GM12878 (cell line): ENCODE results near the gene CCDC97. TPM values are rescaled to one million over a fixed set of nuclear protein-coding genes. Genes with fewer than 3 reads are reported as not detected.

Experiments
- ATAC-seq: fragments of 200-7000 bp; cut with Tn5 transposase; 3 replicates; pipeline ENCODE4 v1.9.1; 2020; ENCODE audit warnings: mild to moderate bottlenecking, moderate library complexity
- BruUV-seq: library from RNA; stranded (reverse); fragments of 400-500 nt; replicated peaks from 2 replicates; lab custom pipeline; 2021; lab: Mats Ljungman, UMichigan
- CTCF ChIA-PET: fragments of 300-600 bp; sonication (Branson Sonifier 250); formaldehyde crosslinking; extraction: SDS; loops from one replicate; lab custom pipeline; 2021; ENCODE audit warnings: inconsistent platforms; lab: Yijun Ruan, JAX
- POLR2A ChIA-PET: fragments of 350-600 bp; formaldehyde crosslinking; extraction: SDS; loops from one replicate; lab custom pipeline; 2021; ENCODE audit warnings: inconsistent platforms; lab: Charles Lee
- RAD21 ChIA-PET: fragments of 300-600 bp; sonication (Branson Sonifier 250); formaldehyde crosslinking; loops from one replicate; lab custom pipeline; 2023; ENCODE audit warnings: antibody characterized with exemption; ENCODE audit not compliant: unreplicated experiment; lab: Charles Lee
- SMC1A ChIA-PET: fragments of 300-600 bp; sonication (Branson Sonifier 250); formaldehyde crosslinking; loops from one replicate; lab custom pipeline; 2023; ENCODE audit not compliant: unreplicated experiment, uncharacterized antibody; lab: Charles Lee
- DNase-seq: peaks from one replicate; pipeline ENCODE4 v3.0.0-alpha.2; 2011; ENCODE audit warnings: low read depth, low spot score
- FAIRE-seq: peaks from 3 replicates; lab custom pipeline; 2011; peaks lifted over from hg19 to GRCh38; lab: Jason Lieb, UNC
- H2AFZ ChIP-seq: 2 replicates; pipeline ENCODE4 v1.6.0; 2011; ENCODE audit warnings: low read depth, low read length, control low read depth; ENCODE audit not compliant: control insufficient read depth
- H3K27ac ChIP-seq: 2 replicates; pipeline ENCODE4 v1.5.1; 2011; ENCODE audit warnings: control low read depth; ENCODE audit not compliant: control insufficient read depth, insufficient read depth
- H3K27me3 ChIP-seq, 2 experiments: replicated peaks in 1 of 2; 2 replicates each; pipeline versions ENCODE4 v1.6.0 to v1.6.1; 2011; ENCODE audit warnings: low read length in 1 of 2; ENCODE audit not compliant: control insufficient read depth in 2 of 2, insufficient read depth in 2 of 2
- H3K36me3 ChIP-seq, 2 experiments: 2 replicates each; pipeline ENCODE4 v1.5.1; 2011; ENCODE audit warnings: low read length in 1 of 2; ENCODE audit not compliant: control insufficient read depth in 2 of 2, insufficient read depth in 2 of 2
- H3K4me1 ChIP-seq: 2 replicates; pipeline ENCODE4 v1.6.1; 2011; ENCODE audit warnings: mild to moderate bottlenecking, low read length, moderate library complexity, mixed read lengths; ENCODE audit not compliant: control insufficient read depth, insufficient read depth
- H3K4me2 ChIP-seq: 2 replicates; pipeline ENCODE4 v1.6.0; 2011; ENCODE audit warnings: control low read depth; ENCODE audit not compliant: control insufficient read depth, insufficient read depth
- H3K4me3 ChIP-seq: fragments of 200-600 bp; sonication (generic); 2 replicates; pipeline ENCODE4 v1.5.1; 2016
- H3K79me2 ChIP-seq: 2 replicates; pipeline ENCODE4 v1.6.0; 2011; ENCODE audit warnings: low read length; ENCODE audit not compliant: control insufficient read depth, insufficient read depth
- H3K9ac ChIP-seq: 2 replicates; pipeline ENCODE4 v1.8.0; 2011; ENCODE audit warnings: low read length, control low read depth, mixed read lengths; ENCODE audit not compliant: control insufficient read depth, insufficient read depth
- H3K9me3 ChIP-seq: replicated peaks from 3 replicates; pipeline ENCODE4 v1.5.1; 2011; ENCODE audit warnings: mild to moderate bottlenecking, low read length; ENCODE audit not compliant: control insufficient read depth, insufficient read depth
- H4K20me1 ChIP-seq: 2 replicates; pipeline ENCODE4 v1.6.0; 2011; ENCODE audit not compliant: control insufficient read depth, insufficient read depth
- POLR2AphosphoS2 ChIP-seq: IDR thresholded peaks from 2 replicates; pipeline ENCODE4 v1.6.1; 2011; ENCODE audit warnings: low read depth, mild to moderate bottlenecking, low read length, improper control_type of control experiment, moderate library complexity
- SMARCA5 ChIP-seq: fragments of 450-650 bp; IDR thresholded peaks from 2 replicates; pipeline ENCODE4 v1.6.1; 2017; ENCODE audit warnings: mild to moderate bottlenecking
- WGBS: methylation state at CpG from one replicate; pipeline ENCODE4 v1.1.6; 2016; ENCODE audit warnings: low lambda C conversion rate; ENCODE audit not compliant: insufficient replicate concordance, insufficient coverage; ENCODE audit errors: missing lambda C conversion rate; 5-methylcytosine and 5-hydroxymethylcytosine counted together
- in situ Hi-C: fragments of 300-500 bp; cut with MboI; formaldehyde crosslinking; loops from 9 replicates; pipeline ENCODE4 v1.14.3; 2018; ENCODE audit warnings: mixed read lengths
- intact Hi-C: fragments of 100-400 bp; cut with micrococcal nuclease; formaldehyde crosslinking; loops from one replicate; pipeline ENCODE4 v1.14.2; 2022; ENCODE audit not compliant: unreplicated experiment
- polyA plus RNA-seq, 11 experiments: library from polyadenylated mRNA; depleted of rRNA in 4 of 11; unstranded in 6 of 11; stranded (reverse) in 5 of 11; fragments of >200 nt; fragmentation: Nextera tagmentation in 4 of 11; fragmentation: Illumina TruSeq in 1 of 11; extraction: Ambion mirVana in 4 of 11; extraction: Trizol in 1 of 11; gene quantifications; 1 replicate in 1 of 11; 2 replicates in 10 of 11; pipeline versions ENCODE4 v1.2.1 to v1.2.3, GENCODE V29; 2011 to 2016; ENCODE audit warnings: inconsistent platforms in 2 of 11, missing spikeins in 2 of 11, low read depth in 1 of 11
- total RNA-seq, 4 experiments: library from RNA; depleted of rRNA in 3 of 4; stranded (reverse); fragments of >200 nt in 3 of 4; fragmentation: Illumina TruSeq in 1 of 4; extraction: Trizol in 1 of 4; gene quantifications; 2 replicates each; pipeline versions ENCODE4 v1.2.1 to v1.2.3, GENCODE V29; 2013 to 2021
- TF ChIP-seq, protein P1 (sequence below): IDR thresholded peaks from 2 replicates; pipeline ENCODE4 v1.6.1; 2012; ENCODE audit warnings: mild to moderate bottlenecking, low read depth, low read length

The CCDC97 gene
- total and polyA plus RNA-seq, 10 of the 15 experiments (the other 5 are each of a cell fraction or from before 2014, with no cell fraction given), result 1.8 to 34.1 (median 18.8) TPM

DNA sequence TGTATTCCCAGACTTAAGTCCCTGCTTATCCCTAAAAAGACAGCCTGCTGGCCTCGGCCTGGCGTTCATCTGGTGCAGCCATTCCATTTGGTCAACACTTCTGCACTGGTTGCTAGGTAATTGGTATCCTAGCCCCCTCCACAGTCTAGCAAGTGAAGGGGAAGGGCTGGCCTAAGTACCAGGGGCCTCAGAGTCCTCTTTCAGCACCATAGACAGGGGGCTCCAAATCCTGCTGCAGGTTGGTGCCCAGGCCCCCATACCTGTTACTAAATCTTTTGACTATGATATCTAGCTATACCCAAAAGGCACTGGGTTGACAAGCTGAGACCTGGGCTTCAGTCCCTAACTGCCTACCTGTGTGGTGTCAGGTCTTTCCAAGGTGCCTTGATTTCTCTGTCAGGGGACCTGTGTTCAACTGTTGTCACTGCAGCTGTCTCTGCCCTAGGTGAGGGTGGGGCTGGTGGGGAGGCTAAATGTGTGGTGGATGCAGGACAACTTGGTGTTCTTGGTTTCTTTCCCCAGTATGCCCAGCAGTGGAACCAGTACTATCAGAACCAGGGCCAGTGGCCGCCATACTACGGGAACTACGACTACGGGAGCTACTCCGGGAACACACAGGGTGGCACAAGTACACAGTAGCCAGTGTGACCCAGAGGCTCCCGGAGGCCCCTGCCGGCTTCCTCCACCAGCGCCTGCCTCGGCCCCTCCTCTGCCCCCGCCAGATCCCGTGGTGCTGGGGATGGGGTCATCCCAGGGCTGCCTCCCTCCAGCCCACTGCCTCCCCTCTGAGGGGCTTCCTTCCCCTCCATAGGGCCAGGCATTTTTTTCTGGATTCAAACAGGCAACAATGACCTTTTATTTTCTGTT, 3.8 kb upstream of the CCDC97 start:
- H3K4me1 ChIP-seq, result peaks cover 61% of the 10 kb centered on the region
- H4K20me1 ChIP-seq, result no peaks in the 10 kb centered on the region
- H3K27ac ChIP-seq, result peak overlapping the region; percentile 97
- ChIA-PET RAD21 (interaction anchor here (0.7 to 3.1 kb wide), 4 partner anchors 9 to 102 kb away, joined by 3 to 23 read pairs (median 4); no protein-coding TSS in a partner anchor), POLR2A (interaction anchor here (1.0 kb wide), 1 partner anchor 42 kb away, joined by 3 read pairs; the partner anchor contains the start of gene HNRNPUL1), SMC1A (interaction anchor here (0.8 to 4.0 kb wide), 5 partner anchors 9 to 101 kb away, joined by 3 to 36 read pairs (median 6); partner anchors contain the start of gene HNRNPUL1), CTCF (interaction anchor here (0.8 to 7.2 kb wide), 2 partner anchors 42 to 133 kb away, joined by 3 to 84 read pairs; partner anchors contain the start of gene HNRNPUL1)
- peak overlapping the region; percentile 16; the same call in 1 of the 2 replicates for H3K9ac ChIP-seq
- DNase-seq, result no peak
- no TSS peak for BruUV-seq
- H3K9me3 ChIP-seq, result no peaks in the 10 kb centered on the region
- 95% methylated on average over 13 of the region's 13 CpGs for WGBS
- FAIRE-seq, result no peak
- ATAC-seq, result no peak
- H3K4me3 ChIP-seq, result no peak overlapping the region
- TF ChIP-seq SMARCA5 (no peak), POLR2AphosphoS2 (peak; percentile 23; the same call in 1 of the 2 replicates)
- TF ChIP-seq, protein P1, sequence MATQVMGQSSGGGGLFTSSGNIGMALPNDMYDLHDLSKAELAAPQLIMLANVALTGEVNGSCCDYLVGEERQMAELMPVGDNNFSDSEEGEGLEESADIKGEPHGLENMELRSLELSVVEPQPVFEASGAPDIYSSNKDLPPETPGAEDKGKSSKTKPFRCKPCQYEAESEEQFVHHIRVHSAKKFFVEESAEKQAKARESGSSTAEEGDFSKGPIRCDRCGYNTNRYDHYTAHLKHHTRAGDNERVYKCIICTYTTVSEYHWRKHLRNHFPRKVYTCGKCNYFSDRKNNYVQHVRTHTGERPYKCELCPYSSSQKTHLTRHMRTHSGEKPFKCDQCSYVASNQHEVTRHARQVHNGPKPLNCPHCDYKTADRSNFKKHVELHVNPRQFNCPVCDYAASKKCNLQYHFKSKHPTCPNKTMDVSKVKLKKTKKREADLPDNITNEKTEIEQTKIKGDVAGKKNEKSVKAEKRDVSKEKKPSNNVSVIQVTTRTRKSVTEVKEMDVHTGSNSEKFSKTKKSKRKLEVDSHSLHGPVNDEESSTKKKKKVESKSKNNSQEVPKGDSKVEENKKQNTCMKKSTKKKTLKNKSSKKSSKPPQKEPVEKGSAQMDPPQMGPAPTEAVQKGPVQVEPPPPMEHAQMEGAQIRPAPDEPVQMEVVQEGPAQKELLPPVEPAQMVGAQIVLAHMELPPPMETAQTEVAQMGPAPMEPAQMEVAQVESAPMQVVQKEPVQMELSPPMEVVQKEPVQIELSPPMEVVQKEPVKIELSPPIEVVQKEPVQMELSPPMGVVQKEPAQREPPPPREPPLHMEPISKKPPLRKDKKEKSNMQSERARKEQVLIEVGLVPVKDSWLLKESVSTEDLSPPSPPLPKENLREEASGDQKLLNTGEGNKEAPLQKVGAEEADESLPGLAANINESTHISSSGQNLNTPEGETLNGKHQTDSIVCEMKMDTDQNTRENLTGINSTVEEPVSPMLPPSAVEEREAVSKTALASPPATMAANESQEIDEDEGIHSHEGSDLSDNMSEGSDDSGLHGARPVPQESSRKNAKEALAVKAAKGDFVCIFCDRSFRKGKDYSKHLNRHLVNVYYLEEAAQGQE, result peak; percentile 67; the same call in 1 of the 2 replicates
- no peak overlapping the region for H3K4me2 ChIP-seq
- no peaks in the 10 kb centered on the region for H3K27me3 ChIP-seq
- in situ Hi-C loops (no loop called here), intact Hi-C loops (no loop called here)
- H3K79me2 ChIP-seq, result peaks cover 23% of the 10 kb centered on the region
- H2AFZ ChIP-seq, result no peak overlapping the region
- H3K36me3 ChIP-seq, result peaks cover 28 to 46% of the 10 kb centered on the region in 2 experiments
